ENCODE results near the gene ABHD14A. TPM values are rescaled to one million over a fixed set of nuclear protein-coding genes. Genes with fewer than 3 reads are reported as not detected.

ABHD14A gene
- polyA plus RNA-seq, 2 of the 4 experiments (the other 2 are of a cell fraction), result 6.3 to 9.5 TPM

- Histone ChIP-seq H3K4me3 (no peak overlapping the region), H3K9me3 (no peaks in the 10 kb centered on the region), H3K4me2 (no peak overlapping the region), H3K27ac (no peak overlapping the region), H3K4me1 (no peaks in the 10 kb centered on the region)
- FAIRE-seq (no peak), DNase-seq (ENCODE audit: low read depth in 1 of 2, low spot score in 1 of 2) (no peak), ATAC-seq (no peak)
- ChIA-PET POLR2A (interaction anchor here (1.7 kb wide), 1 partner anchor 11 kb away, joined by 4 read pairs; the partner anchor contains the start of gene RPL29), CTCF (interaction anchor here (0.7 to 2.1 kb wide), 4 partner anchors 46 to 332 kb away, joined by 3 to 7 read pairs (median 4); no protein-coding TSS in a partner anchor)
- WGBS (ENCODE audit: missing lambda C conversion rate), result 72% methylated on average over 4 of the region's 4 CpGs
- no peak for TF ChIP-seq ZSCAN20 (CRISPR knock-in tag; IDR thresholded peaks at IDR 0.05)
- TF ChIP-seq POLR2AphosphoS2 (conservative IDR thresholded peaks at IDR 0.05; ENCODE audit: low read length), result no peak
- TF ChIP-seq MYC (IDR thresholded peaks at IDR 0.05; ENCODE audit: borderline replicate concordance, low read length), result no peak
- no peak for TF ChIP-seq FOSB (CRISPR knock-in tag; IDR thresholded peaks at IDR 0.05)
- TF ChIP-seq MAZ (IDR thresholded peaks at IDR 0.05; ENCODE audit: borderline replicate concordance, low read depth, low read length), result no peak
- no peak for TF ChIP-seq HES2 (IDR thresholded peaks at IDR 0.05)
- TF ChIP-seq MAX (IDR thresholded peaks at IDR 0.05), result no peak
- no peak for TF ChIP-seq NR3C1 (IDR thresholded peaks at IDR 0.05)
- no peak for TF ChIP-seq KDM5A (IDR thresholded peaks at IDR 0.05)
- no peak for TF ChIP-seq USF2 (IDR thresholded peaks at IDR 0.05)
- TF ChIP-seq BHLHE40 (IDR thresholded peaks at IDR 0.05; ENCODE audit: low read depth, low read length), result no peak
- TF ChIP-seq ZC3H11A (IDR thresholded peaks at IDR 0.05), result no peak
- TF ChIP-seq NFE2L2 (conservative IDR thresholded peaks at IDR 0.05; ENCODE audit: low read length), result no peak
- no peak for TF ChIP-seq CTCF (IDR thresholded peaks at IDR 0.05)
- TF ChIP-seq CBX2 (IDR thresholded peaks at IDR 0.05; ENCODE audit: borderline replicate concordance, low read depth), result no peak
- no peak for TF ChIP-seq ATOH8 (CRISPR knock-in tag; IDR thresholded peaks at IDR 0.05; ENCODE audit: low read depth)
- TF ChIP-seq HOXB5 (CRISPR knock-in tag; IDR thresholded peaks at IDR 0.05), result no peak
- no peak for TF ChIP-seq CHD4 (IDR thresholded peaks at IDR 0.05; ENCODE audit: borderline replicate concordance)
- no peak for TF ChIP-seq PBX3 (IDR thresholded peaks at IDR 0.05)
- no peak for TF ChIP-seq CBX8 (IDR thresholded peaks at IDR 0.05)
These were observed 32.4 kb downstream of the ABHD14A start for GRCh38 chr3:52007291-52007690.

- H3K4me1 ChIP-seq, result no peaks in the 10 kb centered on the region
- ChIA-PET CTCF (interaction anchor here (1.0 to 1.8 kb wide), 2 partner anchors 9 to 133 kb away, joined by 4 to 6 read pairs; no protein-coding TSS in a partner anchor), POLR2A (no interaction called here)
- H3K27ac ChIP-seq, result no peak overlapping the region
- no peak overlapping the region for H3K4me3 ChIP-seq
- no peak overlapping the region for H3K4me2 ChIP-seq
- TF ChIP-seq NFE2L2 (conservative IDR thresholded peaks at IDR 0.05; ENCODE audit: low read length), result no peak
- no peak for TF ChIP-seq RFX5 (IDR thresholded peaks at IDR 0.05)
- no peak for TF ChIP-seq BHLHE40 (IDR thresholded peaks at IDR 0.05; ENCODE audit: low read depth, low read length)
- TF ChIP-seq SMC3 (IDR thresholded peaks at IDR 0.05), result no peak
- no peak for TF ChIP-seq EP300 (IDR thresholded peaks at IDR 0.05)
- no peak for TF ChIP-seq NR3C1 (IDR thresholded peaks at IDR 0.05)
- TF ChIP-seq ZSCAN20 (CRISPR knock-in tag; IDR thresholded peaks at IDR 0.05), result no peak
- no peak for TF ChIP-seq PHF8 (IDR thresholded peaks at IDR 0.05; ENCODE audit: borderline replicate concordance, low read depth)
- TF ChIP-seq RAD21 (conservative IDR thresholded peaks at IDR 0.05 in 1 of 2, IDR thresholded peaks at IDR 0.05 in 1 of 2), result no peak
- no peak for TF ChIP-seq ZFP36 (IDR thresholded peaks at IDR 0.05; ENCODE audit: borderline replicate concordance, partially characterized antibody)
- TF ChIP-seq ESRRA (IDR thresholded peaks at IDR 0.05; ENCODE audit: borderline replicate concordance, low read length), result no peak
- no peak for TF ChIP-seq BCL3 (IDR thresholded peaks at IDR 0.05)
- TF ChIP-seq POLR2A (IDR thresholded peaks at IDR 0.05; ENCODE audit: low read length), result no peak
- TF ChIP-seq FOSL2 (IDR thresholded peaks at IDR 0.05), result no peak
- TF ChIP-seq FOSL2 (CRISPR knock-in tag; IDR thresholded peaks at IDR 0.05), result no peak
- no peak for TF ChIP-seq JUNB (IDR thresholded peaks at IDR 0.05)
- no peak for TF ChIP-seq JUN (IDR thresholded peaks at IDR 0.05)
- no peaks in the 10 kb centered on the region for H3K9me3 ChIP-seq
- DNase-seq (ENCODE audit: low read depth in 1 of 2, low spot score in 1 of 2), result no peak
- ATAC-seq, result no peak
- no peak for FAIRE-seq
These were observed 35.6 kb downstream of the ABHD14A start for GRCh38 chr3:52010431-52010830.
